ENCODE results near the gene MSX2. TPM values are rescaled to one million over a fixed set of nuclear protein-coding genes. Genes with fewer than 3 reads are reported as not detected.

MSX2 gene
- total RNA-seq, 1 donor from 2014 or later, result not detected

DNA sequence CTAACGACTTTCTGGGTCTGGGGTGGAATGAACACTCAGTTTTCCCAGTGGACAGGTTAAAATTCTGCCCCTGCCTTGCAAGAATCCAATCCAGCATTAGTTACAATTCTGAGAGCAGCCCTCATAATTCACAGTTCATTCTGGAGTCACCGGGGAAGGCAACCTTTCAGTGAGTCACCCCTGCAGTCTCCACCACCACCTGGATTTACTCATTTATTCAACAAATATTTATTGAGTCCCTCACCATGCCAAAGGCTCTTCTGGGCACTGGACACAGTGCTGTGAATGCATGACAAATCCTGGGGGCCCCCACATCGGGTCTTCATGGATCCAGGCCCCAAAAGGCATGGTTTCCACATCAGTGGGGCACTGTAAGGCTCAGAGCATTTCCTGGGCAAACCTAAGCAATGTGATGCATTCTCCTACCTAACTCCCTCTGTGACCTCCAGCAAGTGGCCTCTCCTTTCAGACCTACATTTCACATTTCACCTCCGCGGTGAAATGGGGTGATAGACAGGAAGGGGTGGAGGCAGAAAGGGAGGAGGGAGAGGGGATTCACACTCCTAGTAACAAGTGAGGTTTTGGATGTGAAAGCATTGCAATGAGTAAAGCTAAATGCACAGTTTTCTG lies 6.4 kb upstream of the MSX2 start:
- DNase-seq (ENCODE audit: low spot score), result no peak
- no peak for ATAC-seq

DNA sequence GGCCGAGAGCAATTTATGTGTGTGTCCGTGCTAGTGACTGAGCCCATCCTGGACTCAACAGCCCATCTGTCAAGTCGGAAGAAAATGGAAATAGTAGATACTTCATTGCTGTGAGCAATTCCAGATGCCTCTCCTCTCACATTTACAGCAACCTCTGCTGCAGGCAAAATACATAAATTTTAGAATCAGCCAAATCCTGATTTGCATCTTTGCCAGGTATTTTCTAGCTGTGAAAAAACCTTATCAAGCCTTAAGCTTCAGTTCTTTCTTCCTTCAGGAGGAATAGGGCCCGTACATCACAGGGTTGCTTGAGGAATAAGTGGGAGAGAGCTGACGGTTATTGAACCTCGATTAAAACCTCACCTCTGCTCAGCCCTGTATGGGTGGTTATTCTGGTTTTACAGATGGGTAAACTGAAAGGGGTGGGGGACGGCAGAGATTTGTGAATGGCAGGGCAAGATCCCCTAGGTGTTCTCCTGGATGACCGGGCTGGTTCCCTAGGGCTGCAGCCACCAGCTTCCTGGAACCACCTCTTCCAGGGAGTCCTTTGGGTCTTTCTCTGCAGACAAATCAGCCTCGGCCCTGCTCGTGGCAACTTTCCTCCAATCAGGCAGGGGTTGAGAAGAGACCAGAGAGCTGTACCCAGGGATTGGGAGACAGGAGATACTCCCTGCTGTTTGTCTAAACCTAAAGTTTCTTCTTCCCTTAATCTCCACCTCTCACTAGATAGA lies 5.3 kb upstream of the MSX2 start:
- DNase-seq (ENCODE audit: low spot score), result no peak
- no peak for ATAC-seq

DNA sequence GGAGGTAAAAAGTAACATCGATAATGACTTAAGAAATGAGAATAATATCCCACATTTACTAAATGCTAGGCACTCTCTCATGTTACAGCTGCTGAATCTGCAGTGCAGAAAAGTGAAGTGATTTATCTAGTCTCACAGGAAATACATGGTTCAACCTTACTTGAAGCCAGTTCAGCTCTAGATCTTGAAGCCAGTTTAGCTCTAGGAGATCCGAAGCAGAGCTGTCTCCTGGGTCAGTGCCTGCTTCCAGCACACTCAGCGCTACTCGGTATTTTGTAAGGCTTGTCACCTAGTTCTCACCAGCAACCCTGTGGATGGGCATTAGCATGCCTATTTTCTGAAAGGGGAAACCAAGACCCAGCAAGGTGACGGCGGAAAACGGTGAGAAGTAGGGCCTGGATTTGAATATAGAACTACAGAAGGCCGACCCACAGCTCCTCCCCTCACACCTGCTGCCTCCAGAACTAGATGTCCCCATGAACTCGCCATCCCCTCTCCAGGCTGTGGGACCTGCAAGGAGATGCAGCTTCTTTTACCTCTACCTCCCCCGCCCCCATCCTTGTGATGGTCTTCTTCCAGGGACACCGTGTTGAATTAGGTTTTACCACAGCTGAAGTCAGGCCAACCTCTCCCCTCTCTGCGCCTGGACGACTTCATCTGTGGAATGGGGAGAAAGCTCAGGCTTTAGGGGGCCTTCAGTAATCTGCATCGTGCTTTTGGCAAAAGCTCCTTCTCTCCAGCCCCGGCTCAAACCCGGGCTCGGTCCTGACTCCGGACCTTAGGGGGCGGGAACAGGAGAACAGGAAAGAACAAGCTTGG lies 4.4 kb upstream of the MSX2 start:
- no peak for DNase-seq (ENCODE audit: low spot score)
- no peak for ATAC-seq

DNA sequence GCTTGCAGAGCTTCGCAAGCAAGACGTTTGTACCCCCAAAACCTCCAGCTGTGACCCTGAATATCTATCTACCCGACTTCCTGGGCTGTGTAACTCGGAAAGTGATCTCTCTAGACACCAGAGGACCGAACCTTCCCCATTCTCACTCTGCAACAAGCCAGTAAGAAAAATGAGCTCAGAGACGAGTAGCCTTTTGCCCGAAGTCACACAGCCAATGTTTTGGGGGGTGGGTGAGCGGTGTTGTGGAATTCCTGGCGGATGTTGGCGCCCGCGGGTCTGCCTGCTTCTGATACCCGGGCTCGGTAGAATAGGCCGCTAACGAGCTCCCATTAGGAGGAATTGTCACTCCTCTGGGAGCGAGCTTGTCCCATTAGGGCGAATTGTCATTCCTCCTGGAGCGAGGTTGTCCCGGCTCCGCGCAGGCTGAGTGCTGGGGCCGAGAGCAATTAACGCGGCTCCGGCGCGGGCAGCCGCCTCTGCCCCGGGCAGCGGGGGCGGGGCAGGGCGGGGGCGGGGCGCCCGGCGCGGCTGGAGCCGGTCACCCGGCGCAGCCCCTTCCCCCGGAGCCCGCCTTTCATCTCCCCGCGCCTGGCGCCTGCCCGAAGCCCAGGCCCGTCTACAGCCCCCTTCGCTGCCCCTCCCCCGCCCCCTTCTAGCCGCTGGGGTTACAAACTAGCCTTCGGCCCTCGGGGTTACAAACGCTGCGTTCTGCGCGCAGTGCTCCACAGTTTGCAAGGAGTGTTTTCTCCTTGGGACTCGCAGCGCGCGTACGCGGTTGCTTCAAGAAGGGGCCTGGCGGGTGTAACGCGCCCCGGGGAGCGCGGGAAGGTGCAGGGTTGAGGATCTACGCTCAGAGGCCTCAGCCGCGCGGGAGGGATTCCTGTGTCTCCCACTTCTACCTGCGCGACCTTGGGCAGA lies 3.5 kb upstream of the MSX2 start:
- DNase-seq (ENCODE audit: low spot score) (no peak), ATAC-seq (peak; percentile 26)

DNA sequence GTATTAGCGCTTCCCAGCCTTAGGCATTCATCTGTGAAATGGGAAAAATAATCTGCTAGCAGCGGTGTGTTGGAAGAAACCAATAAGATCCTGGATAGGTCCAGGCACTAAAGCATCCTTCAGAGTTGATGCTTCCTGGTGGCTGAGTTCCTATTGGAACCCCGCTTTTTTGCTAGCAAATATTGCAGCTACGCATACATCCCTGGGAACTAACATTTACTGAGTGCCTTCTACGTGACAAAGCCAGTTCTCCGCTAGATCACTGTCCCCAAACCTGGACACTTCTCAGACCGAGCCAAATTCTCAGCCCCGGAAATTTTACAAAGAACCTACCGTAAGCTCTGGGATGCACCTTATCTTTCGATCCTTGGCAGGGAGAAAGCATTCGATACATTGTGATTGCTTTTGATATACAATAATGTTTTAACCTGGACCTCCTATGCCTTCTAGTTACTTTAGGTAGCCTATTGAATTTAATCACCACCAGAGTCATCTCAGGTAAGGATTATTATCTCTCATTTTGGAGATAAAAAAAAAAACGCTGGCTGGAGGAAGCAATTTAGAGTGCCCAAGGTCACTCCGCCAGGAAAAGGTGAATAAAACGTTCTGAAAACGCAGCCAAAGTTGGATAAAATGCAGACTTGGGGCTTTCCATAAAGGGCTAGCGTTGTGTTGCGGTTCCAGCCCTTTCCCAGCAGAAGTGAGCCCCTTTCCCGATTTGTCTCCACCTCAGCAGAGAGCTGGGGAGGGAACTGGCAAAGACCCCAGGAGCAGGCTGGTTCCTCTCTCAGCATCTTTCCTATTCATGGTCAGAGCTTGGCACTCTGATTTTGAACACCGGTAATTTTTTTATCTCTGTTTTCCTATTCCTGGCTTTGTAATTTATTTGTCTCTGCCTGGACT lies 2.6 kb upstream of the MSX2 start:
- DNase-seq (ENCODE audit: low spot score) (no peak), ATAC-seq (no peak)

DNA sequence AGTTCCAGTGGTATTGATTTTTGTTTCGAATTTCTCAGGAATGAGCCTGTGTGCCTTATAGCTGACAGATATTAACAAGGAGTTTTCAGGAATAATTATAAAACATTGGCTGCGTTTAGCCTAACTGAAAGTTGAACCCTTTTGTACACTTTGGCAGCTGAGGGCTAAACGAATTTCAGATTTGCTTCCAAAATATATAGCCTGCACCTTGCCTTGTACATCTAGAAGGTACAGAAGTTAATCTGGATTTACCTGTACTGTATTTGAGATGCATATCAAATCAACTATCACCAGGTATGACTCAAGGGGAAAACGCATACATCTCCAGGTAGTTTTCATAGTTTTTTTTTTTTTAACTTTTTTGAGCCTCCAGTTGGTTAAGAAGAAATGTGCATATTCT lies 1.9 kb upstream of the MSX2 start:
- no peak for ATAC-seq

DNA sequence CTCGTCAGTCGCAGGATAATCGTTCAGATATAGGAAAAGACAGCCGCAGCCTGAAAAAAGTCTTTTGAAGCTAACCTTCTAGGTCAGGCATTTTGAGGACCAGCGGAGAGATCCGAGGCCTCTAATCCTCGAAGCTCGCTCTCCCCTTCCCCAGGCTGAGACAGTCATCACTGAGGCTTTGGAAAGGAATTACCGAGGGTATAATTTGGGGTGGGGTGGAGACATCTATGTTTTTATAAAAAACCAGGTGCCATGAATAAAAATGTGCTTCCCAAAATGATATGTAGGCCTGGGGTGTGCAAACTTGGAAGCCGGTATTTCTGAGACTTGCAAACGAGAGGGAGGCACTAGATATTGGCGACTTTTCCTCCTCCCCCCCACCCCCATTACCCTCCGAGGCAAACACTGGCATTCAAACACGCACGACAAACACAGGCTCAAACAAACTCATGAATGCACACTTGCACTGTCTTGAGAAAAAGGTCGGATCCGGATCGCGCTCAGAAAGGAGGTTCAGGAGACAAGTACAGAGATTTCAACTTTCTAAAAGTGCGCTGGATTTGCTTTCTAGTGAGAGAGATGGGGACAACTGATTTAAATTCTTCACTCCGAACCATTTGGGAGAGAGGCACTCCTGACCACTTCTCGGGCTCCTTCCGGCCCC lies 935 bp upstream of the MSX2 start:
- no peak for DNase-seq (ENCODE audit: low spot score)
- no peak for ATAC-seq

More for the DNA sequence above, 1.9 kb upstream of the MSX2 start:
- no peak for DNase-seq (ENCODE audit: low spot score)

DNA sequence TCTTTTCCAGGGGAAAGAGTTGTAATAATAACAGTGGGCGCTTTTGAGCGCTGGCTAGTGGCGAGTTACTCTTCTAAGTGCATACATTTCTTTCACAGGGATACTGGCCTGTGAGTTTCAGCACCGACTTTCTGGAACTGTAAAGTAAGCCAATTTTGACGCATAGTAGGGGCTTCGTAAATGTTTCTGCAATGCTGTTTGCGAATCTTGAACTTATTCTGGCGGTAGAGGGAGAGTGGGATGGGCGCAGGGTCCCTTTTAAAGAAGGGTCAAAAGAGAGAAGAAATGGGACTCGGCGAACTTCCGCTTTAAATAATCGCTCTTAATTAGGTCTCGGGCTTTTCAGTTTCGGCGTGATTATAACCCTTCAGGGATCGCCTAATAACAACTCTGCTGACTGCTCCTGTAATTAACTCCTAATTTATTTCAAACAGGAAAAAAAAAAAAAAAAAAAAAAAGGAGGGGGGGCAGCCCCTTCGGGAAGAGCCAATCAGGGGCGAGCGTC lies 351 bp upstream of the MSX2 start:
- DNase-seq (ENCODE audit: low spot score) (no peak), ATAC-seq (no peak)

DNA sequence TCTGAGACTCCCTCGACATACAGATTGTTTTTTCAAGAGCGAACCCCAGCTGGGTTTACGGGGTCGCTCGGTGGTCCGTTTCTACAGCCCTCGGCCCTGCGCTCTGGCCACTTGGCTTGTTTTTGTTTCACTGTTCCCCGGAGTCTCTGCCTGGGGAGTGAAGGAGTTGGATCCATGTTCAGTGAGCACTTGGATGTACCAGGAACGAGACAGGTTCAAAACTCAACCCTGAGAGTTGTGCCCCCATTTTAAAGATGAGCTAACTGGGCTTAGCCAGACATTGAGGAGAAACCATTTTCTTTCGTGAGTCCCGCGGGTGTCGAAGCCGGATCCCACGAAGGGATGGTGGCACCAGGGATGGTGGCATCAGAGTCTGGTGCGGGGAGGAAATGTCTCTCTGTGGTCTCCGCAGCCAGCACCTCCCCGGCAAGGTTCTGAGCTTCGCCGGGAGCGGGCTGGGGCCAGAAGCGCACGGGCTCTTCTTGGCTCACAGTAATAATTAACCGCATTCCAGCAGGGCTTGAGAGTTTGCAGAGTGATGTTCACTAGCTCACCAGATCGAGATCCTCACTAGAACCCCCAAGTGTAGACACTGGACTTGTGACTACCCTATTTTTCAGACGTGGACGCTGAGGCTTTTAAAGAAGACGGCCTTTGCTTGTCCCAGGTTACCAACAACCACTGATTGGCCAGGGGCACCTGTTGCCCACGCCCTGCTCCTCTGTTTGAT lies 1.0 kb downstream of the MSX2 start:
- DNase-seq (ENCODE audit: low spot score), result no peak
- no peak for ATAC-seq

DNA sequence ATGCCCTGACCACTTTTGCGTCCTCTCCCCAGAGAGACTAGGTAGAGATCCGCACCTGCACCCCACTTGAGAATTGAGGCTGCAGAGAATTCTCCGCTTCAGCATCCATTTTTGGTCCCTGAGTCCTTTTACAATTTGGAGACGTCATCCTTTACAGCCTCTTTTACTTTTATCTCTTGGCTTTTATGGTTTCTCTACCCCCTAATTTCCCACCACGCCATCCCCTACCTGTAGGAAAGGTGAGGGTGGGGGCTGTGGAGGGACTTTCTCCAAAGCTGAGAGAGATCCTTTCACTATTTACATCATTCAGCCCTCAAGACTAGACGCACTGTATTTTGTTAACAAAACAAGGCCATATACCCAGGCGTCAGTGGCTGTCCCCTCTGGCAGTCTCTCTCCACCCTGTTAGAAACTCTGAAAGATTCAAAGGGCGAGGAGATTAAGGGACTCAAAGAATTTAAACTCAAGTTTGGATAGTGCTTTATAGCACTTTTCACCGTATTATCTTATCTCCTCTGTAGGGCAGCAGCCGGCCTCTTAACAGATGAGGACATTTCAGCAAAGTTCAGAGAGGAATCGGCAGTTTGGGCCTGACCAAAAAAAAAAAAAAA lies 1.7 kb downstream of the MSX2 start:
- ATAC-seq (no peak), DNase-seq (ENCODE audit: low spot score) (no peak)

DNA sequence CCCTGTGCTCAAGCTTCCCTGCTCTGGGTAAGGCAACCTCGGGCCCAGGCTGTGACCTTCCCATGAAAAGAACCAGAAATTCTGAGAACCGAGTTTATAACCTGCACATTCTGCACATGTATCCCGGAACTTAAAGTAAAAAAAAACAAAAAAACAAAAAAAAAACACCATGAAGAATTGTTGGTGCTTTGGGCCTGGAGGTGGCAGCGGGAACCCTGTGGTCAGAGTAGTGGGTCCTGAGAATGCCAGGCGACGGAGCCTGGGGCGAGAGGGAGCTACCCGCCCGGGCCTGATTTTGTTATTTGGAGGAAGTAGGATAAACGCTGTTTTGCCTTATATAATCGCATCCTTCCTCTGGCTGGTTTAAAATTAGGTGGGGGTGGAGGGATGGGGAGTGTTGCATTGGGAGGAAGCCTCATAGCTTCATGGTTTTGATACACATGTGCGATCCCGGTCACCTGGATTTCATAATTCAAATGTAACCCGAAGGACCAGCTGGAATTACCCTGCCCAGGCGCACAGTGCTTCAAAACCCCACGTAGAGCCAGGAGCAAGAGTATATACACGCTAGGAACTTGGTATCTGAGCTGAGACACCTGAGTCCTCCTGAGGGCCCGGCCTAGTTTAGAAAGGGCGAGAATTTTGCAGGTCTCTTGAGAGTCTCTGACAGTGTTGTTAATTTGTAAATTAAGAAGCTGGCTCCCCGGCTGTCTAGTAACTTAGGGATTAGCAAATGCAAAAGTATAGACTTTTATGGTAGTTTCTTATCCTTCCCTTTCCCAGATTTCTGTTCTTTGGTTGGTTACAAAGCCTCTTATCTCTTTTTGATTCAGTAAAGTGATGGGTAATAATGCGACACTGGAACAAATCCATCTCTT lies 2.8 kb downstream of the MSX2 start:
- DNase-seq (ENCODE audit: low spot score), result no peak
- ATAC-seq, result no peak

DNA sequence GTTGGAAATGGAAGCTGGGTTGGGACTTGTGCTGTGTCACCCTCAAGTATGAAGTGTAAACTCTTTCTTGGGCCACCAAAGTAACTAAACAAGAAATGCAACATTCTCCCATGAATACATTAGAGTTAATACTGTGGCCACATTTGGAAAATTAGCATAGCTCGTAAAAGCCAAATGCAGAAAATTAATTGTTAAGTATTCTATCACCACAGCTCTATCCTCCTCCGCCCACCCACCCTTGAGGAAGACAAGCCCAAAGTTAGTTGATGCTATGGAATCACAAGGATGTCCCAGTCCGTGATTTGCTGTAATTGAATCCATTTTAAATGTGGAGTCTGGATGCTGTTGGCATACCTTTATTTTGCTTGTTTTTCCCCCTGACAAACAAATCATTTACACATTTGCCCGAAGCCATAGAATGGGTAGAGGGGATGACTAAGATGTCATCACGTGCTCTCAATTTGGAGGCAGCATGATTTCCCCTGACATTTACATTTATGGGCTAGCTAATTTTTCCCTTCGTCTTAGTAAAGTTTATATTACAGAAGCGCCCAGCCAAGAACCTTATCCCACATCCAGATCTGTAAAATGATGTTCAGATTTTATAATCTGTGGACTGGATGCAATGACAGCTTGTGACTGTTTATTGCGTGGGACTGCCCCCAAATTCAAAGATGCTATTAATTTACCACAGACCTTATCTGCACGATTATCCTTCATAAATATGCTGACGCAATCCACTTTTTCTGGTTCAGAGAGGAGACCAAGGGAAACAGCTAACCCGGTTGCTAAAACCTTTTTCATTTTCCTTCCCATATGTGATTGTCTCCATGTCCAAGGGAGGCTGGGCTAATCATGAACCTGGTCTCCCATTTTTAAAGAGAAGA lies 3.7 kb downstream of the MSX2 start:
- DNase-seq (ENCODE audit: low spot score) (no peak), ATAC-seq (no peak)

DNA sequence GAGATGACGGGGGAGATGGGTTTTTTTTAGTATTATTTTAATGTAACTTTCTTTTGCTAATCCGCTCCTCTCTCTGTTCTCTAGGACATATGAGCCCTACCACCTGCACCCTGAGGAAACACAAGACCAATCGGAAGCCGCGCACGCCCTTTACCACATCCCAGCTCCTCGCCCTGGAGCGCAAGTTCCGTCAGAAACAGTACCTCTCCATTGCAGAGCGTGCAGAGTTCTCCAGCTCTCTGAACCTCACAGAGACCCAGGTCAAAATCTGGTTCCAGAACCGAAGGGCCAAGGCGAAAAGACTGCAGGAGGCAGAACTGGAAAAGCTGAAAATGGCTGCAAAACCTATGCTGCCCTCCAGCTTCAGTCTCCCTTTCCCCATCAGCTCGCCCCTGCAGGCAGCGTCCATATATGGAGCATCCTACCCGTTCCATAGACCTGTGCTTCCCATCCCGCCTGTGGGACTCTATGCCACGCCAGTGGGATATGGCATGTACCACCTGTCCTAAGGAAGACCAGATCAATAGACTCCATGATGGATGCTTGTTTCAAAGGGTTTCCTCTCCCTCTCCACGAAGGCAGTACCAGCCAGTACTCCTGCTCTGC lies 4.8 kb downstream of the MSX2 start:
- ATAC-seq (no peak), DNase-seq (ENCODE audit: low spot score) (no peak)

DNA sequence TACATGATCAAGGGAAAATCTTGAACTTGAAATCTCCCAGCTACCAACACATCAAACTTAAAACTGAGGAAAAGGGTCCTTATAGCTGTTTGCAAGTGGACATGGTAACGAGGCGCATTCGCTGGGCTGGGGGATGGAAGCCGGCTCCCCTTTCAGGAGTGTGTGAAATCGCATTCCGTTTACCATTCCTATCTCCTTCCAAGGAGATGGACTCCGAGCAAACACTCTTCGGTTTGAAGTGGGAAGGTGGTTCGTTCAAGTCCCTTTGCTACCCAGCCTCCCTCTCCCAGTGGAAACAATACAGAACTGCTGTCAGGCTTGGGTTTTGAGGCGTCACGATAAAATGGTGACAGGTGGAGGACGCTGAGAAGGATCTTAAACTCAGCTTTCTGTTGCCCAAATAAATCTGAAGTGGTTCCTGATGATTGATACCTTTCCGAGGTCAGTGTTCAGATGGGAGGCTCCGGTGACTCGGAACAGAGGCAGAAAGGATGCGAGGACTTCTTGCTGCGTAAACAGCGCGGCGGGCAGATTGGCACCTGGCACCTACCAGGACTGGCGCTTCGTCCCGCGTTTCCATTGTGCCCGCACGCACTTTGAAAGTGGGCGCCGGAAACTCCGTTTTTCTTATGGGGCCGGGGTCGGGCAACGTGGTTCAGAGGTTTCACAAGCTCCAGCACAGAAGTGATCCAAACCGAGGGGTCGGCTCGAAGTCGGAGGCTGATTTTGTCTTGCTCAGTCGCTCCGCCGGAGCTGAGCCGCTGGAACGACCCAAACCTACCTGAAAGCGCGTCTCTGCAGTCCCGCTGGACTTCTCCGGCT lies 7.0 kb downstream of the MSX2 start:
- ATAC-seq (no peak), DNase-seq (ENCODE audit: low spot score) (no peak)

Measured in left lobe of liver (tissue), 2 donors.